Mesenchymal stem cell (in vitro differentiated cells and primary cell): ENCODE measurements around the gene PLEKHG2.
A peak's percentile ranks its signal among the peaks of the same experiment; 100 is the strongest.

Source experiments
- DNase-seq: peaks from one replicate; pipeline ENCODE4 v3.0.0-alpha.2; 2013
- H2AFZ ChIP-seq: one replicate; pipeline ENCODE4 v1.6.1; 2013; ENCODE audit warnings: low read depth, mild to moderate bottlenecking, control low read depth, inconsistent platforms, low read length, moderate library complexity
- H2AK5ac ChIP-seq: 2 replicates; pipeline ENCODE4 v1.6.1; 2013; ENCODE audit warnings: low read length, moderate library complexity, mild to moderate bottlenecking, inconsistent platforms; ENCODE audit not compliant: severe bottlenecking
- H2BK120ac ChIP-seq: one replicate; pipeline ENCODE4 v1.6.1; 2013; ENCODE audit warnings: low read depth, mild to moderate bottlenecking, inconsistent platforms, low read length, moderate library complexity
- H2BK12ac ChIP-seq, 2 experiments: one replicate each; pipeline ENCODE4 v1.6.1; 2013; ENCODE audit warnings: inconsistent platforms in 2 of 2, low read length in 2 of 2, mild to moderate bottlenecking in 2 of 2, moderate library complexity in 2 of 2, control low read depth in 1 of 2
- H2BK15ac ChIP-seq: one replicate; pipeline ENCODE4 v1.6.1; 2013; ENCODE audit warnings: mild to moderate bottlenecking, low read depth, inconsistent platforms; ENCODE audit not compliant: poor library complexity, severe bottlenecking
- H2BK5ac ChIP-seq: 2 replicates; pipeline ENCODE4 v1.6.1; 2013; ENCODE audit warnings: low read depth, mild to moderate bottlenecking, low read length, control low read depth, inconsistent platforms; ENCODE audit not compliant: poor library complexity, severe bottlenecking
- H3K14ac ChIP-seq, 2 experiments: one replicate each; pipeline ENCODE4 v1.6.1; 2013; ENCODE audit warnings: inconsistent platforms in 2 of 2, low read length in 2 of 2, control low read depth in 1 of 2, mild to moderate bottlenecking in 1 of 2, moderate library complexity in 1 of 2
- H3K18ac ChIP-seq, 2 experiments: one replicate each; pipeline ENCODE4 v1.6.1; 2013; ENCODE audit warnings: inconsistent platforms in 2 of 2, low read length in 2 of 2, control low read depth in 1 of 2, low read depth in 1 of 2, mild to moderate bottlenecking in 1 of 2
- H3K23ac ChIP-seq, 2 experiments: one replicate each; pipeline ENCODE4 v1.6.1; 2013; ENCODE audit warnings: inconsistent platforms in 2 of 2, low read length in 2 of 2, mild to moderate bottlenecking in 2 of 2, moderate library complexity in 2 of 2, control low read depth in 1 of 2
- H3K27ac ChIP-seq: 2 replicates; pipeline ENCODE4 v1.5.1; 2013; ENCODE audit warnings: mild to moderate bottlenecking, moderate library complexity, low read length, control low read depth, inconsistent platforms; ENCODE audit not compliant: poor library complexity, severe bottlenecking
- H3K27me3 ChIP-seq, 2 experiments: 2 replicates each; pipeline versions ENCODE4 v1.6.1 to v1.7.0; 2013; ENCODE audit warnings: low read length in 2 of 2, mild to moderate bottlenecking in 2 of 2, moderate library complexity in 2 of 2, control low read depth in 1 of 2, inconsistent platforms in 1 of 2; ENCODE audit not compliant: control insufficient read depth in 1 of 2, insufficient read depth in 1 of 2
- H3K36me3 ChIP-seq, 2 experiments: 2 replicates each; pipeline versions ENCODE4 v1.6.1 to v1.7.0; 2013; ENCODE audit warnings: low read length in 2 of 2, control low read depth in 1 of 2, inconsistent platforms in 1 of 2, low read depth in 1 of 2, mild to moderate bottlenecking in 1 of 2; ENCODE audit not compliant: insufficient read depth in 2 of 2, control insufficient read depth in 1 of 2
- H3K4ac ChIP-seq, 2 experiments: one replicate each; pipeline ENCODE4 v1.6.1; 2013; ENCODE audit warnings: inconsistent platforms in 2 of 2, low read length in 2 of 2, mild to moderate bottlenecking in 2 of 2, moderate library complexity in 2 of 2, control low read depth in 1 of 2, low read depth in 1 of 2
- H3K4me1 ChIP-seq: 2 replicates; pipeline ENCODE4 v1.6.1; 2013; ENCODE audit warnings: low read depth, low read length, control low read depth; ENCODE audit not compliant: control insufficient read depth, insufficient read depth
- H3K4me2 ChIP-seq: 2 replicates; pipeline ENCODE4 v1.6.1; 2013; ENCODE audit warnings: low read length, mild to moderate bottlenecking, inconsistent platforms; ENCODE audit not compliant: poor library complexity, severe bottlenecking
- H3K4me3 ChIP-seq, 2 experiments: 2 replicates each; pipeline versions ENCODE4 v1.5.1 to v1.7.0; 2013; ENCODE audit warnings: low read length in 2 of 2, mild to moderate bottlenecking in 2 of 2, control low read depth in 1 of 2, low read depth in 1 of 2; ENCODE audit not compliant: insufficient read depth in 1 of 2
- H3K79me1 ChIP-seq: replicated peaks from 2 replicates; pipeline ENCODE4 v1.6.1; 2013; ENCODE audit warnings: mild to moderate bottlenecking, control low read depth, low read length, inconsistent platforms; ENCODE audit not compliant: poor library complexity, severe bottlenecking
- H3K9ac ChIP-seq: 2 replicates; pipeline ENCODE4 v1.7.0; 2013; ENCODE audit warnings: mild to moderate bottlenecking, low read length, moderate library complexity
- H3K9me3 ChIP-seq: 2 replicates; pipeline ENCODE4 v1.7.0; 2013; ENCODE audit warnings: mild to moderate bottlenecking, low read length; ENCODE audit not compliant: control insufficient read depth
- H4K8ac ChIP-seq: one replicate; pipeline ENCODE4 v1.6.1; 2013; ENCODE audit warnings: inconsistent platforms, mild to moderate bottlenecking, low read length, moderate library complexity
- H4K91ac ChIP-seq: one replicate; pipeline ENCODE4 v1.6.1; 2013; ENCODE audit warnings: mild to moderate bottlenecking, low read length, inconsistent platforms
- WGBS: methylation state at CpG from one replicate; pipeline ENCODE4 v1.1.7; 2013; ENCODE audit warnings: mixed read lengths; 5-methylcytosine and 5-hydroxymethylcytosine counted together

Gene PLEKHG2

DNA sequence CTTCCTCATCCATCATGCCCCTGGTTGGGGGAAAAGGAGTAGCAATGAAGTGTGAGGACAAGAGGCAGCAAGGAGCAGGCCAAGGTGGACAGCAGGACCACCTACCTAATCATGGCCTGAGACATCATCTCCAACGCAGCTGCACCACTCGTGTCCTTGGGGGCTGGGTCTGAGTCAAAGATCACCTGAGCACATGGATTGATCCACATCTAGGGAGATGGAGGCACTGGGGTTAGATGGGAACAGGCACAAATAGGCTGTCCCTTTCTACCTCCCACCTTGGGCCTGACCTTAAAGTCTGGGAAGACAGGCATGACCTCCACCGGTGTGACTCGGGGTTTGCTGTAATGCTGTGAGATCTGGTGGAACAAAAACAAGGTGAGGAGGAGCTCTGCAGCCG lies 23.8 kb upstream of the PLEKHG2 start:
- Histone ChIP-seq H3K27me3 (no peaks in the 10 kb centered on the region), H2BK120ac (no peak overlapping the region), H2BK15ac (no peak overlapping the region), H3K4ac (no peak overlapping the region), H4K8ac (no peak overlapping the region), H3K9ac (no peak overlapping the region), H2AK5ac (no peak overlapping the region), H3K23ac (no peak overlapping the region), H3K36me3 (peaks cover 52 to 67% of the 10 kb centered on the region in 2 experiments), H3K18ac (no peak overlapping the region), H3K79me1 (peaks cover 25% of the 10 kb centered on the region), H2AFZ (no peak overlapping the region), H3K4me3 (no peak overlapping the region), H3K4me1 (peaks cover 18% of the 10 kb centered on the region), H4K91ac (no peak overlapping the region), H3K9me3 (no peaks in the 10 kb centered on the region), H3K14ac (no peak overlapping the region), H2BK5ac (no peak overlapping the region), H3K4me2 (no peak overlapping the region), H3K27ac (no peak overlapping the region), H2BK12ac (no peak overlapping the region)
- no peak for DNase-seq
- WGBS = 98% methylated on average over 5 of the region's 5 CpGs

DNA sequence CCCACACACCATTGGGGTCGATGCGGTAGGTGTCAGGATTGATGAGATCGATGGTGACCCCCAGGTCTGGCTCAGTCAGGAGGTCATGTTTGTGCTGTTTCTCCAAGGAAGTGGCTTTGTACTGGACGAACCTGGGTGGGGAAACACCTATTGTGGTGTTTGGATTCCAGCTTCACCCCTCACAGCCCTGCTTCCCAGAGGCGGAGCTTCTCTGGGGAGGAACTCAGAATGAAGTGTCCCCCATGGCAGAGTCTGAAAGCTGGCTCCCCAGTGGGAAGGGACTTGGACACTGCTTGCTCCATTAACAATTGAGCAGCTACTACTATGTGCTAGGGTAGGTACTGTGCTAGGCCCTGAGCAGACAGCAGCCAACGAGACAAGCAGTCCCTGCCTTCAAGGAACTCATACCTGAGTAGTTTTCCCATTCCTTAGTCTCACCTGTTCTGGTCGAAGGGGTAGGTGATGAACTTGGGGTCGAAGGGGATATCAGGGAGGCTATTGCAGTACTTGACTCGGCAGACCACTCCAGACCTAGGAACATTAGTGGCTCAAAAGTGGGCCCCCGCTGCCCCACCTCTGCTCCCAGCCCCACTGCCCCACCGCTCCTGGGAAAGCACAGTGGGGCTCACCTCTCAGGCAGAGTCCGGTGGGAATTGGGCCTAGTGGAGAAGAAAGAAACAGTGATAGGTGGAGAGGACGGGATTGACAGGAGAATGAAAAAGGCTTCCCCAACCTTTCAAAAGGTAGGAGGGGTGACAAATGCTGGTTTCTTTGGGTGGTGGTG lies 22.6 kb upstream of the PLEKHG2 start:
- 82% methylated on average over 12 of the region's 13 CpGs for WGBS
- no peak overlapping the region for H2AFZ ChIP-seq

DNA sequence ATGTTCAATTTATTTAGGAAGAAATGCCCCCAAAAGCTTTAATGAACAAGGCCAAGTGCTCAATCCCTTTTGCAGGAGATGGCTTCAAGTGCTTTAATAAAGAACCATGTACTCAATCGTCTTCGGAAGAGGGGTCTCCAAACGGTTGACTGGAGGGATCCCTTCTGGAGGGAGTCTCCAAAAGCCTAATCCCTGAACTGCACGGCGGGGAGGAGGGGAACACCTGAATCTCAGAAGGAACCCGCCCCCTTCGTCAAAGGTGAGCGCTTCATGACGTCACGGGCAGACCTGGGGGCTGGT lies 22.1 kb upstream of the PLEKHG2 start:
- H3K14ac ChIP-seq = peak overlapping the region; percentile 9 to 85
- peaks cover 28% of the 10 kb centered on the region for H3K79me1 ChIP-seq
- H3K27me3 ChIP-seq = no peaks in the 10 kb centered on the region
- H3K9ac ChIP-seq = peak overlapping the region; percentile 98
- peak overlapping the region; percentile 11 for H2AFZ ChIP-seq
- 4% methylated on average over 10 of the region's 10 CpGs for WGBS
- peaks cover 49 to 65% of the 10 kb centered on the region in 2 experiments for H3K36me3 ChIP-seq
- peak overlapping the region; percentile 46 for H2AK5ac ChIP-seq
- H3K27ac ChIP-seq = peak overlapping the region; percentile 97
- H2BK120ac ChIP-seq = no peak overlapping the region
- H4K8ac ChIP-seq = peak overlapping the region; percentile 93
- H2BK5ac ChIP-seq = no peak overlapping the region
- H3K4ac ChIP-seq = peak overlapping the region; percentile 69 to 88
- H3K4me2 ChIP-seq = peak overlapping the region; percentile 79
- peak overlapping the region; percentile 90 for H4K91ac ChIP-seq
- no peaks in the 10 kb centered on the region for H3K9me3 ChIP-seq
- no peak overlapping the region for H3K23ac ChIP-seq
- H2BK12ac ChIP-seq = no peak overlapping the region
- peak overlapping the region; percentile 94 for H2BK15ac ChIP-seq
- DNase-seq = no peak
- H3K18ac ChIP-seq = peak overlapping the region; percentile 96 to 99
- peak overlapping the region; percentile 88 to 100 for H3K4me3 ChIP-seq
- peaks cover 15% of the 10 kb centered on the region for H3K4me1 ChIP-seq

More for the DNA sequence above, 22.6 kb upstream of the PLEKHG2 start:
- H4K91ac ChIP-seq = no peak overlapping the region
- H3K14ac ChIP-seq = no peak overlapping the region
- H3K4ac ChIP-seq = no peak overlapping the region
- no peaks in the 10 kb centered on the region for H3K27me3 ChIP-seq
- no peaks in the 10 kb centered on the region for H3K9me3 ChIP-seq
- H3K4me3 ChIP-seq = peak overlapping the region; percentile 41 to 100
- DNase-seq = no peak
- no peak overlapping the region for H3K23ac ChIP-seq
- peak overlapping the region; percentile 8 for H2BK15ac ChIP-seq
- no peak overlapping the region for H2BK12ac ChIP-seq
- peak overlapping the region; percentile 79 for H3K4me2 ChIP-seq
- no peak overlapping the region for H3K27ac ChIP-seq
- H3K79me1 ChIP-seq = peaks cover 29% of the 10 kb centered on the region
- H4K8ac ChIP-seq = no peak overlapping the region
- H3K9ac ChIP-seq = peak overlapping the region; percentile 98
- H2BK120ac ChIP-seq = peak overlapping the region; percentile 64
- no peak overlapping the region for H2BK5ac ChIP-seq
- H3K36me3 ChIP-seq = peaks cover 49 to 65% of the 10 kb centered on the region in 2 experiments
- H2AK5ac ChIP-seq = no peak overlapping the region
- H3K4me1 ChIP-seq = peaks cover 18% of the 10 kb centered on the region
- no peak overlapping the region for H3K18ac ChIP-seq

DNA sequence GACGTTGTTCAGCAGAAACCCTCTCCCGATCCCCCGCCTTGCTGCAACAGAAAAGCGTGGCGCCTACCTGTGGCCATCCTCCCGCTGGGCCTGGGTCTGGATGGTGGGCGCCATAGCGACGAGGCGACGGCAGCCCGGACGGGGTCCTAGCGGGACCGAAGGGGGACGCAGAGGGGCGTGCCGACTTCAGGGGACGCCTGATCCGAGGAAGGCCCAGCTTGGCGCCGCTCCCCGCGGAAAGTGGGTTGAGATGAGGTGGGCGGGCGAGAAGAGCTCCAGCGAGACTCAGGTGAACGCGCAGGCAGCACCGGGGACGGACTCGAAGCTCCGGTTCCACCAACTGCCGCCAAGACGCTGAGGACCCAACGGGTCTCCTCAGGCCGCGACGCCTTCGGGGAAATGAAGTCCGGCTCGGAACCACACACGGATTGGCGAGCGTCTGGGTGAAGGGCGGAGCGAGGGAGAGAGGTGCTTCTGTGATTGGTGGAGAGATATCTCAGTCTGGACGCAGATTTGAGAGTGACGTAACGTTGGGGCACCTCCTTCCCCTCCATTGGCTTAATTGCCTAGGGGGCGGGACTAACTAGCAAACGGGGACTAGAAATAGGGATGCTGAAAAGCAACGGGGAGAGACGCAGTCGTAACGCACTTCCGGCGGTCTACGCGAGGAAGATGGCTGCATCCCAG lies 21.6 kb upstream of the PLEKHG2 start, which contains the start of the genes MED29 and PAF1:
TSS of gene MED29 (plus strand) at position 628 of the 687 bp plus-strand sequence. CDS start at position 673, 45 bp downstream.
TSS of gene PAF1 (minus strand) at position 356 of the 687 bp plus-strand sequence. CDS start at position 114, 242 bp downstream.
- Histone ChIP-seq H3K4me2 (peak within 1 kb of the TSS; percentile 79), H2BK12ac (no peak within 1 kb of the TSS), H2BK15ac (peak within 1 kb of the TSS; percentile 94), H2AK5ac (peak within 1 kb of the TSS; percentile 46), H3K27me3 (no peaks in the 10 kb centered on the region), H3K4me1 (peaks cover 15% of the 10 kb centered on the region), H2BK5ac (peak within 1 kb of the TSS; percentile 88), H4K91ac (peak within 1 kb of the TSS; percentile 90), H3K4ac (peak within 1 kb of the TSS; percentile 69 to 88), H3K27ac (peak within 1 kb of the TSS; percentile 97), H3K23ac (peak within 1 kb of the TSS in 1 of 2 experiments; percentile 46), H4K8ac (peak within 1 kb of the TSS; percentile 93), H3K14ac (peak within 1 kb of the TSS; percentile 9 to 85), H2BK120ac (peak within 1 kb of the TSS; percentile 78), H3K9ac (peak within 1 kb of the TSS; percentile 98), H3K9me3 (no peaks in the 10 kb centered on the region), H3K79me1 (peaks cover 29% of the 10 kb centered on the region), H3K36me3 (peaks cover 48 to 62% of the 10 kb centered on the region in 2 experiments), H3K4me3 (peak within 1 kb of the TSS; percentile 88 to 100), H2AFZ (peak within 1 kb of the TSS; percentile 94), H3K18ac (peak within 1 kb of the TSS; percentile 96 to 99)
- DNase-seq = peak; percentile 100
- under 1% methylated on average over 60 of the region's 60 CpGs for WGBS
